Coronary artery (tissue), 2 donors: Measurements from ENCODE around the gene SLC7A5.

Experiments used
- DNase-seq: peaks from one replicate; pipeline ENCODE4 v3.0.0-alpha.2; 2017; ENCODE audit warnings: low spot score
- H3K27ac ChIP-seq, 2 donors: fragments of 200-600 bp; sonication (generic); one replicate each; pipeline ENCODE4 v1.5.1; 2016 to 2019
- H3K4me3 ChIP-seq: fragments of 200-600 bp; sonication (generic); 2 replicates; pipeline ENCODE4 v1.5.1; 2016; ENCODE audit warnings: mild to moderate bottlenecking, moderate library complexity
- TF ChIP-seq, protein P1 (sequence below): fragments of 200-600 bp; sonication (generic); IDR thresholded peaks from one replicate; pipeline ENCODE4 v1.5.1; 2019; ENCODE audit warnings: antibody characterized with exemption

Gene SLC7A5

DNA sequence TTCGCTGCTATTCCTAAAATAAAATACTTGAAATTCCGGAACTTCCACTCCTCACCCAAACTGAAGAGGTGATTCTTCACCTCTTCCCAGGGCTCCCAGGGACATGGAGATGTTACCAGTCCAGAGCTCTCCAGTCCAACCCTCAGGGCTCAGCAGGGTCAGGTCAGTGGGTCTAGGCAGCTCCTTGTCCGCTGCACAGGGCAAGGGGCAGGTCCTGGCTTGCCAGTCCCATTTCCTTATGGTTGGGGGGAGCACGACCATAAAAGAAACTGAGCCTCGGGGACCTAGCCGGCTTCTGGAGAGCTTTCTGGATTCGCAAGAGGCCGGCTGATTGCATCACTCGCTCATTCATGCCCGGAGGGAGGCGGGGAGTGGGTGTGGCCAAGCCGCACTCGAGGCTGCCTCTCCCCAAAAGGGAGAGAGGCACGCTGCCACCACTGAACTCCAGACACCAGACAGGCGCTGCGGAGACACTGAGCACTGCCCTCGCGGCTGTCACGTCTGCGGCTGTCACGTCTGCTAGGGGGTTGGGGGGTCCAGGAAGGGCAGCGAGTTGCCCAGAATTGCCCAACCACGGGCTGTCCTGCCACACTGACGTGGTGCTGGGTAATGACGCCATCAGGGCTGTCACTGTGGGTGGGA lies 15.8 kb downstream of the SLC7A5 start:
- Histone ChIP-seq H3K4me3 (peak overlapping the region; percentile 68), H3K27ac (peak overlapping the region; percentile 81)
- TF ChIP-seq, protein P1, sequence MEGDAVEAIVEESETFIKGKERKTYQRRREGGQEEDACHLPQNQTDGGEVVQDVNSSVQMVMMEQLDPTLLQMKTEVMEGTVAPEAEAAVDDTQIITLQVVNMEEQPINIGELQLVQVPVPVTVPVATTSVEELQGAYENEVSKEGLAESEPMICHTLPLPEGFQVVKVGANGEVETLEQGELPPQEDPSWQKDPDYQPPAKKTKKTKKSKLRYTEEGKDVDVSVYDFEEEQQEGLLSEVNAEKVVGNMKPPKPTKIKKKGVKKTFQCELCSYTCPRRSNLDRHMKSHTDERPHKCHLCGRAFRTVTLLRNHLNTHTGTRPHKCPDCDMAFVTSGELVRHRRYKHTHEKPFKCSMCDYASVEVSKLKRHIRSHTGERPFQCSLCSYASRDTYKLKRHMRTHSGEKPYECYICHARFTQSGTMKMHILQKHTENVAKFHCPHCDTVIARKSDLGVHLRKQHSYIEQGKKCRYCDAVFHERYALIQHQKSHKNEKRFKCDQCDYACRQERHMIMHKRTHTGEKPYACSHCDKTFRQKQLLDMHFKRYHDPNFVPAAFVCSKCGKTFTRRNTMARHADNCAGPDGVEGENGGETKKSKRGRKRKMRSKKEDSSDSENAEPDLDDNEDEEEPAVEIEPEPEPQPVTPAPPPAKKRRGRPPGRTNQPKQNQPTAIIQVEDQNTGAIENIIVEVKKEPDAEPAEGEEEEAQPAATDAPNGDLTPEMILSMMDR: no peak
- DNase-seq: peak; percentile 96

DNA sequence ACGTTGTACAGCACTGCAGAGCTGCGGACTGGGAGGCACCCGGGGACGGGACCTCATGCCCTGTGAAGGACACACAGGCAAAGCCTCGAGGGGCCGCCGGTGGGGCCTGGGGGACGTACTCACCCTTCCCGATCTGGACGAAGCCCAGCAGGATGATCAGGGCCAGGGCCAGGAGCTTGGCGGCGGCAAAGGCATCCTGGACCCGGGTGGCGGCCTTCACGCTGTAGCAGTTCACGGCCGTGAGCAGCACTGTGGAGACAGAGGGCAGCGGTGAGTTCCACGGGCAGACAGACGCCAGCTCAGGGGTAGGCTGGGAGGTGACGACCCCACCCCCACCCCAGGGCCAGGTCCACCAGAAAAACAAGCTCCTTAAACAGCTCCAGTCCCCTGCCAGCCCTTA lies 17.7 kb downstream of the SLC7A5 start:
- Histone ChIP-seq H3K27ac (no peak overlapping the region), H3K4me3 (no peak overlapping the region)
- no peak for DNase-seq
- TF ChIP-seq, protein P1: no peak

DNA sequence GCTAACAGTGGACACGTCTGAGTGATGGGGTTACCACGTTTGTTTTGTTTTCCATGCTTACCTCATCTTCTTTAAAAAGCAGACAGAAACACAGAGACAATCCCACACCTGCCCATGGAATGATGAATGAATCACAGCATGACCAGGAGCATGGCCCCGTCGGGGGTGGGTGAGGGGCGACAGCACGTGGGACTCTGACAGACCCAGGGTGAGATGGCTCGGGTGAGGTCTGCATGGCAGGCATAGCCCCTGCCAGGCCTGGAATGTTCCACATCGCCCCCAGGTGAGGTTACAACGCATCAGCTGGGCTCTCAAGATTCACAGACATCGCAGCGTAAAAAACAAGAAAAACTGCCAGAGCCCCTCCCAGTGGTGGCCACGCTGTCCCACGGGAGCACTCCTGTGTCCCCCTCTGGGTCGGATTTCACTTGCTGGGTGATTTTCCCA lies 18.1 kb downstream of the SLC7A5 start:
- TF ChIP-seq, protein P1: no peak

DNA sequence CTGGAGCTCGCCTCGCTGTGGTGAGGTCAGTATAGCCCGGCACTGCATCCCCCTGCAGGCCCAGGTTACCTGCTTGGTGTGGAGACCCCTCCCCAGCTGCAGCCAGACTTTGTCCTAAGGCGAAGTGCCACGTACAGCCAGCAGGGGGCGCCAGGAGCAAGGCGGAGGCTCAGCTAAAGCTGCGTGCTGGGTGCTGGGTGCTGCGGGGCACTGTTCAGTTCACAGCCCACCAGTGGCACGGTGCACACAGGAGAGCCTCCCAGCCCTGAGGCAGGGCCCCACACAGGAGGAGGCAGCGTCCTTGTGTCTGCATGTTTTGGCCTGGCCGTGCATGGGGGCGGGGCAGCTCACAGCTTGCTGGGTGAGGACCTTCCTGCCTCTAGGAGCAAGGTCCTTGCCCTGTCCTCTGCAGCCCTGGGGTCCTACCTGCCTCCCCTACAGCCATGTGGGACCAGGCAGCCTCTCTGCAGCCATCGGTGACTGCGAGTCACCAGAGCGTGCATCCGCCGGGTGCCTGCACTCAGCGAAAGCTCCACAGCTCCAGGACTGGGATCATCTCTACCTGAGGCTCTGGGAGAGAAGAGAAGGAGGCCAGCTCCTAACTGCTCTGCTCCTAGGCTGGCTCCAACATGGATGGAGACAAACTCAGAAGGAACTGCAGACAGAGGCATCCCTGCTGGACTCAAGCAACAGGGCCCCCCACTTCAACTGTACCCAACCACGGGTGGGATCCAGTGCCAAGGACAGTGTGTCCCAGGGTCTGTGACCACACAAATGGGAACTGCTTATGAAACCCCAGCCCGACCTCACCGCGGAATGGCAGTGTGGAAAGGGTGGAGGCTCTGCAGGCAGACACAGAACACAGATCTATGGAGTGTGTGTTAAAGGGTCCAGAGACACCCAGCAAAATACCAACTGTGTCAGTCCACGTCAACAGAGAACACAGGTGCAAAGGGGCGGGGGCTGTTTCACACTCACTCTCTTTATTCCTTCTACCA lies 19.0 kb downstream of the SLC7A5 start:
- DNase-seq: no peak
- Histone ChIP-seq H3K27ac (no peak overlapping the region), H3K4me3 (no peak overlapping the region)
- TF ChIP-seq, protein P1: peak; percentile 90

More for the DNA sequence above, 18.1 kb downstream of the SLC7A5 start:
- no peak overlapping the region for H3K4me3 ChIP-seq
- no peak overlapping the region for H3K27ac ChIP-seq
- DNase-seq: no peak

DNA sequence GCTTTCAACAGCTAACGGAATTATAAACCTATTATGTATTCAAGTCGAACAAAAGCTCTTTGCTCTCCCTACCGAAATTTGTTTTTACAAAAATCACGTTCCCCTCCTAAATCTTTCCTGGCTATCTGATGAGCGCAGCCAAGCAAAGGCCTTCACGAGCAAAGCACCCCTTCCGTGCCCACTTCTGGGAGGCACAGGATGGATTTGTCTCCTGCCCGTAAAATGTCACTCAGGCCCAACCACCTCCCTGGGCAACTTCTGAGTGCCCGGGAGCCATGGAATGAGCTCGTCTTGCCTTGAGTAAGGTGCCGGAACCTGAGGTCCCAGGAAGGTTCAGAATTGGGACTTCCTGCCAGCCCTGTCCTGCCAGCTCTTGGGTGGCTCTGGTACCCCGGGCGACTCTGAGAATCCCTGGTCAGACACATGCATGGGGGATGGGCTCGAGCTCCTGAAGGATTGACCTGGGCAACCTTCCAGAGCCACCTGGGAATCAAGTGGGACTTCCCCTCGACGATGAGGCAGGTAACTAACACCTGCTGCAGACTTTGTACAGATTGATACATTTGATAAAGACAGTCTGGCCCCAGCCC lies 19.8 kb downstream of the SLC7A5 start:
- TF ChIP-seq, protein P1: no peak
- DNase-seq: no peak
- Histone ChIP-seq H3K27ac (no peak overlapping the region), H3K4me3 (no peak overlapping the region)

DNA sequence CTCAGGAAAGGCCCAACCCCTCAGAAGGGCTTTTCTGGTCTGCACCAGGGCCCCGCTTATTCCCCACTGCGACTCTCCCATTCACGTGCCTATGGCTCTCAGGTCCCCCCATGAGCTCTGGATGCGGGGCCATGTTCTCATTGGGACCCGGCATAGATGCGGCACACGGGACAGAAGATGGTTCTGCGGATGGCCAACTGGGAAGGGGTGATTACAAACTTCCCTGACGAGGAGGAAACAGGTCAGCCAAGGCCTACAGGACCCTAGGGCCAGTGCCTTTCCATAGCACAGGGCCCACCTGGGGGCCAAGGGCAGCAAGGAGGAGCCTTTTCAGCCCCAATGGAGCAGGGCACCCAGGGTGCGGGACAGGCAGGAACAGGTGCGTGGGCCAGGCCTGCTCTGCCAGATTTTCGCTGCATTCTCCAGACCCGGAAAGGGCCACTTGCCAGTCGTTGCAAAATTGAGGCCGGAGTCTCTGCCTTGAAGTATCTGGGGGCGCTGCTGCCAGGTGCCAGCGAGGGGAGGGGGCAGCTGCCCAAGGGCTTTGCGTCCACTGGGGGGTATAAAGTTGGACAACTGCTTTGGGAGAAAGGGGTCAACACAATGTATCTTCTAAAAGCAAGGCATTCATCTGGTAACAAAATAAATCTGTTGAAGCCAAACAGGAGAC lies 20.5 kb downstream of the SLC7A5 start:
- TF ChIP-seq, protein P1: no peak
- DNase-seq: no peak
- Histone ChIP-seq H3K27ac (no peak overlapping the region), H3K4me3 (no peak overlapping the region)
